Right lung (tissue), 5 donors: Measurements from ENCODE around the gene COL8A1. TPM values are rescaled to one million over a fixed set of nuclear protein-coding genes. Genes with fewer than 3 reads are reported as not detected.

Experiments used
- DNase-seq, 2 donors: peaks; one replicate each; pipeline ENCODE4 v3.0.0-alpha.2; 2013
- polyA plus RNA-seq, 5 donors: library from polyadenylated mRNA; unstranded; fragments of 120-200 nt; gene quantifications; one replicate each; pipeline versions ENCODE4 v1.2.1 to v1.2.3, GENCODE V29; 2013; ENCODE audit warnings: inconsistent platforms in 1 of 5, low replicate concordance in 1 of 5; ENCODE audit not compliant: insufficient read length in 5 of 5, insufficient read depth in 1 of 5

Gene COL8A1
- polyA plus RNA-seq, 5 donors = 1.4 to 3.4 (median 2.1) TPM

DNA sequence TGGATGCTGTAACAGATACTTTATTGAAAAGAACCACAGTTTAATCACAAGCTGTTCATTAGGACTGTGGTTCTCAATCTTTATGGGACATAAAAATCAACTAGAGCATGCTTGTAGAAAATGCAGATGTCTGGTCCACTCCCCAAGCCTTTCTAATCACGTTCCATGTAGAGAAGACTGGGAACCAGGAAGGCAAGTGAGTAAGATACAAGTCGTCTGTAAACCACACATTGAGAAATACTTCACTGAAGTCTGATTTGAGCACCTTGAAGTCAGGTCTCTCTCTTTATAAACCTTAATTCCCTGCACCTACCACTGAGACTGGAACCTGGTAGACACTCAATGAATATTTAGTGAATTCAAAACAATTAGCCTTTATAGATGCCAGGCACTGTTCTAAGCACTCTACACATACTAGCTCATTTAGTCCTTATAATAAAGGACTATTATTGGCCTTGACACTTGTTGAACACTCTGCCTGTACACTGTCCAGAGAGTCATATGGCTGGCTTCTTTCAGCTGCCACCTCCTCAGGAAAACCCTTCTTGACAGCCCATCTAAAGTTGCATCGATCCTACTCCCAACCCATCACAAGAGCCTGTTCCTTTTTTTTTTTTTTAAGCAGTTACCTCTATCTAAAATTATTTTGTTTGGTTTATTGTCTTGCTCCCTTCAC, 120.2 kb downstream of the COL8A1 start:
- no peak for DNase-seq

DNA sequence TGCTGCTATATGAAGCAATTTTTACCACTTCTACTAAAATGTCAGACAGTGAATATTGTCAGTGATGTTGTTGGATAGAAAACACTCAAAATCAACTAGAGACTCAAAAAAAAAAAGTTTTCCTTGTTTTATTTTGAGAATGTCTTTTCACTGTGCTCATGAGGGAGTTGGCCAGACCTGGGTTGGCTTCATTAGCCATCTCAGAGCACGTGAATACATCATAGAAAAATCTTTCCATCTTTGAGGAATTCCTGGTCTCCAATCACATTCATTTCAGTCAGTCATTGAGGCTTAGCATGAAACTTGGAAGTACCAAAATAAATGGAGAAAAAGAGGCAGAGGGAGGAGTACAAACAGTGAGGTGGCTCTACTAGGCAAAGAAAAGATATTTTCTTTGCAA, 121.6 kb downstream of the COL8A1 start:
- no peak for DNase-seq

DNA sequence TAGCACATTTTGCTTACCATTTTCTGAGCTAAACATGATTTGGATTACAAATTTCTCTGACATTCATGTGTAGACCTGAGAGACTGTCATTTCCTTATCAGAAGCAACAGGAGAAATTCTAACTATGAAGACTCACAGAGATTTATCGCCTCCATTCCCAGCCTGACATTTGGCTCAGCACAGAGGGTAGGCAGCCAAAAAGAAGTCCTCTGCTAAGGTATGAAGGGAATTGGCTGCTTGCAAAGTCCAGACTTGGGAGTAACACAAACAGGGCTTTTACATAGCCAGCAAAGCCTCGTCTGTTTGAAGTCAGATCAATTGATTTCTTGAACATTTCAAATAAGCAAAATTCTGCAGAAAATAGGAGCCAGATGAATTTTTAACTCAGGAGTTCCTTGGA, 122.2 kb downstream of the COL8A1 start:
- DNase-seq = no peak

DNA sequence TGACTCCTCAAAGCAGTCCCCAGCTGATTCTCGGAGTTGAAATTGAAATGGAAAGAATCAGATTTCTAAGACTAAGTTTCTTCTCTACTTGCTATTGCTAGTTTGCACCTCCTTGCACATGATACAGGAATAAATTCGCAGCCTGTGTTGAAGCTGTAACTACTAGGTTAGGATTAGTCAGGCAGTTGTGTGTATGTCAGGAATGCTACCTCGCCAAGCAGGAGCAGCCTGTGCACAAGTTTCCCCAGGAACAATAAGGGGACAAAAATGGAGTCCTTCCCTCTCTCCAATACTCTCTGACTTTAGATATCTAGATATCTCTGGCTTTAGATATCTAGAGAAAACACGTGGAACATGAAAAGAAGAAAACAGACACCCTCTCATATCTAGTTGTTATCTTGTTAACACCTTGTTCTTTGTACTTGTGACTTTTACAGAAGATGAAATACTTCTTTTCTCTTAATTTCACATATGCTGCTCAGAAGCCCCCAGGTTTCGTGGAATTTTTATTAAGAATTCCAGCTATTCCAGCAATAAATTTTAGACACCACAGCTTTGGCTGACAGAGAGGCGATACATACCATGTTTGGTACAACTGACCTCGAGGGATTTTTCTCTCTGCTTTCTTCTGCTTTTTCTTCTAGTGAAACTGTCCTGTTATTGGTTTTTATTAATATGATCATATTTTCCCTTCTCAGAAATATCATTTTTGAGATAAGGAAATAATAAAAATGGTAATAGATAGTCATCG, 123.2 kb downstream of the COL8A1 start:
- DNase-seq = no peak

DNA sequence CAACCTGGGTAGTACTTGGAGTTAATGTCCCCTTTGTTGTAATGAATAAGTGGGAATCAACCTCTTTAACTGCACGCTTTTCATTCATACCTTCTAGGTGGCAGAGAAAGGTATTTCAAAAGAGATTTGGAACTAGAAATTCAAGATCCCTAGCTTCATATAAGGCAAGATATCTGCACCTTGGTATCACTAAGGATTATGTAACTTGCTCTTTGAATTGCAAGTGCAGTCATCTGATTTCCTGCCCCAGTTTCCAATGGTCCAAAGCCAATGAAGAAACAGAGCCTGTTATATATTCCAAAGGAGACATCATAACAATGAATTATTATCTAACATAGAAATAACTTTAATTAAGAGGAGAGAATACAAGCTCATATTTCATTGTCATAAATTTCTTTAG, 124.5 kb downstream of the COL8A1 start:
- DNase-seq = no peak

DNA sequence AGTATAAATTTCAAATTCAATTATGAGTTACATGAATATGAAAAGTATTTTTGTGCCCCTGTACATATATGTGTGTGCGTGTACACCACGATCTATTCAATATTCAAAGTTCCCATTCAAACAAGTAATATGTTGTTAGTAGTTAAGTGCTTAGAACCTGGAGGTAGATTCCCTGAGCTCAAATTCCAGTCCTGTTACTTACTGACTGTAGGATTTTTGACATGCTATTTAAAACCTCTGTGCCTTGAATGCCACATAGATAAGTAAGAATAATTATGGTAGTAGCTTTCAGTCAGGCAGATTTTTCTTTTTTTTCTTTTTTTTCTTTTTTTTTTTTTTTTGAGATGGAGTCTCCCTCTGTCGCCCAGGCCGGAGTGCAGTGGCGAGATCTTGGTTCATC, 126.0 kb downstream of the COL8A1 start:
- no peak for DNase-seq

DNA sequence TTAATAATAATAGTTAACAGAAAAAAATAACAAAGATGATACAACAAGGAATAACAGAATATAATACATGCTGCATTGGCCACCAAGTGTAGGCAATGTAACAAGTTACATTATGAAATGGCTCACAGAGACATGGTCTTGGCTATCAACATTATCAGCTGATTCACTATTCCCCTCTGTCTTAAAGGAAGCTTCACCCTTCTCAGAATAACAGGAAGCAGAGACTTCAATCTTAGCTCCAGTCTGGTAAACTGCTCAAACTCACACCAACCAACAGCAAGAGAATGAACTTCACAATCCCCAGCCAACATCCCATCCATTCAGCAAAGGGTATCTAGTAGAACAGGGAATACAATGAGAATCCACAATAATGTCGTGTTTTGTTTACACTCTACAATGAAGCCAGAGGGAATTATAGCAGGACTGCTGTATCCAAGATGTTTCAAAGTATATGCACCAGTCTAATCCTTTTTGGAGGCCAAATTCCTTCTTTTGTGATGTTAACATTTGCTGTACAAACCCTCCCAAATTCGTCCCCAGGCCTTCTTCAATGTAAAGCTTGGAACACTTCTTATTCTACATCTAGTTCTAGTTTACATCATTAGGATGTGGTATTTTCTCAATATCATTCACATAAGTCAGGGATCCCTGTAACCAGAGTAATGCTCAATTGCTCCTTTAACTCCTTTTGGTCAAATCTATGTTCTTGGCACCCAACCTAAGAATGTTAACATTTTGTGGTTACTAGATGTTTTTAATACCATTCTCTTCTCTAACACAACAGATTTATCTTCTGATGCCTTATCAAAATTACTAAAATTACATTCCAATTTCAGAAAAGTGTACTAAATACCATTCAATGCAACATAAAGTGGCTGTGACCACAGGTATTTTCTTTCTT, 126.9 kb downstream of the COL8A1 start:
- DNase-seq = no peak

DNA sequence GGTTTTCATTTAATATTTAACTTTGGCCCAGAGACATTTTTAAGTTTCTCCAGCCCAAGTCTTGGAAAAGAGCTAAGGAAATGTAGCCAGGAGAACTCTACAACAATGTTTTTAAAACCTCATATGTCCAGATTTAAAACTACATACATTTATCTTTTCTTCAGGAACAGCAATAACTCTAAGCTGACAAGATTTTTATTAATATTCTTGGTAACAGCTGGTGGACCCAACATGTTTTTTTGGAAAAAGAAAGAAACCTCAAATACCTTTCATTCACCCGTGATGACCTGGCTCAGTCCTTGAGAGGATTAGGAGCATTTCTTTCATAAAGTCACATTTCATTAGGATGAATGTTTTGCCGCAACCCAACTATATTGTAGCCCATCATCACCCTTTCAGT, 128.9 kb downstream of the COL8A1 start:
- DNase-seq = no peak

DNA sequence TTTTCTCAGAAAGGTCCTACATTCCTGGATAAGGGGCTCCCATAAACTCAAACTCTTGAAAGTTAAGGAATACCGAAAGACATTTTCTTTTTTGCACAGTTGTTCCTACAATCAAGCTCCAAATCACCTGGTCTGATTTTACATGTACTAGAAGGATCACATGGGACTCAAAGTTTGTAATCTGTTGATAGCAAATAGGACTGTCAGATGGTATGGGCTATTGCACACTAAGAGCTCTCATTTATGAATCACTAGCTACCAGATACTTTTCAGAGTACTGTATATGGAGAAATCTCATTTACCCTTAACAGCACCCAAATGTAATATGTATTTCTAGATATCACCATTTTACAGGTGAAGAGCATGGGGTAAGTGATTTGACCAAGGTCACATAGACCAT, 129.7 kb downstream of the COL8A1 start:
- no peak for DNase-seq

DNA sequence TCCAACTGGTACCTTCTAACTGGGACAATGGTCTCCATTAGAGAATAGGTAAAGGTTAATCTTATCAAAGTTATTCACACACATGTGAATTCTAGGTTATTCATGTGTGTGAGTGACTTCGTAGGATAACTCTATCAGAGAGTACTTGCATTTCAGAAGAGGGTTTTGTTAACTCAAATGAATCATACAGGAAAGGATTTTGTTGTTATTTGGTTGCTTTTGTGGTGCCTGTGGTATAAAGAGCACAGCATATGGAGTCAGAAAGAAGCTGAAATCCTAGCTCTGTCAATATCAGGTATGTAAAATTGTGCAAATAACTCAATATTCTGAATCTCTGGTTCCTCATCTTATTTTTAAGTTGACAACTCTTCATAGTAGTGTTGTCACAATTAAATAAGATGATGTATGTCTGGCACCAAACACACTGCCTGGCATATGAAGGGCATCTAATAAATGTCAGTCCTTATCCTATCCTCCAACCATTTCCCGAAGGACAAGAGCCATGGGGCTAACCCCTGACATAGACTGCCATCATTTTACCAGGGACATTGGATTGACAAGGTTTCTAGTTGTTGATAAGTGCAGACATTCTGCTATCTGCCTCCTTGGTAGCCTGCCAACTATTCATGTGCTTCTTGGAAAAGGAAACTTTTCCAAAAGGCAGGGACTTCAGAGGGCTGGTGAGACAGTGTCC, 130.6 kb downstream of the COL8A1 start:
- DNase-seq = no peak

DNA sequence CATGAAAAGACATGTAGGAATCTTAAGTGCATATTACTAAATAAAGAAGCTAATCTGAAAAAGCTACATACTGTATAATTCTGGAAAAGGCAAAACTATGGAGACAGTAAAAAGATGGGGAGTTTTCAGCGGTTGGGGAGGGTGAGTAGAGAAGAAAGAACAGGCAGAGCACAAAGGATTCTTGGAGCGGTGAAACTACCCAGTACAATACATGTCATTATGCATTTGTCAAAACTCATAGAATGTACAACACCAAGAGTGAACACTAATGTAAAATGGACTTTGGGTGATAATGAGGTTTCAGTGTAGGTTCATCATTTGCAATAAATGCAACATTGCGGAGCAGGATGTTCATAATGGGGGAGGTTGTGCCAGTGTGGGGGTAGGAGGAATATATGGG, 133.8 kb downstream of the COL8A1 start:
- no peak for DNase-seq

DNA sequence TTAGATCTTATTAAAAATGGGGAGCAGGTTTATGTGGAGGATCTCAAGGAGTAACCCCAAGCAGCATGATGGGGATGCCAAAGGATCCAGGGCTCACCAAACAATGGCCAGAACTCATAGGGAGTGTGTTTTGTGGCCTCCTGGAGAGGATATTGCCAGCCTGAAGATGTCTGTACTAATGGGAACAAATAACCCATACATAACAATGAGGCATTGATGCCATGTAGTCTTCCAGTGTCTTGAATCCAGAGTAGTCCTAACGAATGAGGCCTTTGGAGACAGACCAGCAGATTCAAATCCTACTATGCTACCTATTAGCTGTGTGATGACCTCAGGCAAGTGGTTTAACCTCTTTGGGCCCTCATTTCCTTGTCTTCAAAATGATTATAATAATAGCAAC, 134.3 kb downstream of the COL8A1 start:
- no peak for DNase-seq

DNA sequence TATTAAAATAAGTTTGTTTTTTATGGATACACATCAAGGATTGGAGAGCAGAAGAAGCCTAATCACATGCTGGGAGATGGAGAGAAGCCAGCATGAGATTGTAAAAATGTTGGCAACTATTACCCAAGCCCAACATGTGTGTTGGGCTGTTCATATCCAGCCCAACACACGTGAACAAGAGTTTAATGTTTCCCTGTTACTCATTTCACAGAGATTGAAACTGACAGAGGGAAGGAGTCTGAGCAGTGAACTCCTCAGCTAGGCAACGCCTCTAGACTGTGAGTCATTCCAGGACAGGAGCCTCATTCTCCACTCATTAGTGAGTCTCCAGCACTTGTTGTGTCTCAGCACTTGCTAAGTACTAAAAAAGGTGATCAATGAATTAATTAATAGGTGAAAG, 136.1 kb downstream of the COL8A1 start:
- no peak for DNase-seq

DNA sequence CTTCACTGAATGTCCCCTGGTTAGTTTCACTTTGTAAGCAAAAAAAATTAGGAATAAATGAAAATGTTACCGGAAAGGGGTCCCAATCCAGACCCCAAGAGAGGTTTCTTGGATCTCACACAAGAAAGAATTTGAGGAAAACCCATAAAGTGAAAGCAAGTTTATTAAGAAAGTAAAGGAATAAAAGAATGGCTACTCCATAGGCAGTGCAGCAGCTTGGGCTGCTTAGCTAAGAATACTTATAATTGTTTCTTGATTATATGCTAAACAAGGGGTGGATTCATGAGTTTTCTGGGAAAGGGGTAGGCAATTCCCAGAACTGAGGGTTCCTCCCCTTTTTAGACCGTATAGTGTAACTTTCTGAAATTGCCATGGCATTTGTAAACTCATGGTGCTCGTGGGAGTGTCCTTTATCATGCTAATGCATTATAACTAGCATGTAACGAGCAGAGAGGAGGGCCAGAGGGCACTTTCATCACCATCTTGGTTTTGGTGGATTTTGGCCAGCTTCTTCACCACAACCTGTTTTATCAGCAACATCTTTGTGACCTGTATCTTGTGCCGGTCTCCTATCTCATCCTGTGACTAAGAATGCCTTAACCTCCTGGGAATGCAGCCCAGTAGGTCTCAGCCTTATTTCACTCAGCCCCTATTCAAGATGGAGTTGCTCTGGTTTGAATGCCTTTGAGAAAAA, 138.3 kb downstream of the COL8A1 start:
- DNase-seq = no peak

DNA sequence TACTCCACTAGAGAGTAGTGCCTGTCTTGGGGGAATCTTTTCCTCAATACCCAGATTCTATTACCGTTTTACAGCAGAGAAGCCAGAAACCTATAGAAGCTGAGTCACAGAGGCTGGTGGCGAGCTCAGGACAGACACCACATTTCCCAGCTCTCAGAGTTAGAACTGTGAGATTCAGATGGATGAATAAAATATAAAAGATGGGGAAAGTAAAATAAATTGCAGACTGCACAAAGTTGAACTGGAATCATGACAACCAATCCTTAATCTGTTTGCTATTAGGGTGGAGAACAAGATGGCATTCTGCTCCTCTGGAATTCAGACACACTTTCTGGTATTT, 138.8 kb downstream of the COL8A1 start:
- DNase-seq = no peak

DNA sequence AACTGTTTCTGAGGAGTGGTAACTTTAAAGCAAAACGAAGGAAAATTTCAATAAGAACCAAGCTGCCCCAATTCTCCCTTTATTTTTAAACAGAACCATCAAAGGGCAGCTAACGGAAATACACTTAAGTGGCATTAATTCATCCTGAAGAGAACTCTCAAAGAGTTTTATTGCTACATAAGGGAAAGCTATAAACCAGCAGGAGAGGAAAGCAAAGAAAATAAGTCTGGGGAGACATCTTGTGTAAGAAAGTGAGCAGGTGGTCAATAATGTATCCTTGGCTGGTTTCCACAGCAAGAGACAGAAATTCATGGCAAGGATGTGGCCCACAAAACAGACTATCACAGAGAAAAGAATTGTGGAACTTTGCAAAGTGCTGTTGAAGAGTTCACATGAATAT, 139.3 kb downstream of the COL8A1 start:
- no peak for DNase-seq

DNA sequence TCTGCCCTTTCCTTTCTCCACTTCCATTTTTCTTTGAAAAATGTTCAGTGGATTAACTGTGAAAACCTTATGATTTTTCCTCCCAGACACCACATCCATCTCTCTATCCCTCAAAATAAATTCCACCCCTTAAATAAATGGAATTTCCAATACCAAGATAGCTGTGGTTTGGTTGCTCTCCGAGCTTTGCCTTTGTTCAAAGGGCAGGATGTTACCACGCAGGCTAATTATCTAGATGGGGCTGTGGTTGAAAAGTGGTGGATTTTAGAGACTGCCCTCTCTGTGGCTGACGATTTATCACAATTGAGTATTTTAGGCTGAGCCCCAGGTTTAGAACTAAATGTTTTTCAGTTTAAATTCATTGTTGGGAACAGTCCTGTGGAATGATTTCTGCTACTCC, 142.4 kb downstream of the COL8A1 start:
- no peak for DNase-seq

DNA sequence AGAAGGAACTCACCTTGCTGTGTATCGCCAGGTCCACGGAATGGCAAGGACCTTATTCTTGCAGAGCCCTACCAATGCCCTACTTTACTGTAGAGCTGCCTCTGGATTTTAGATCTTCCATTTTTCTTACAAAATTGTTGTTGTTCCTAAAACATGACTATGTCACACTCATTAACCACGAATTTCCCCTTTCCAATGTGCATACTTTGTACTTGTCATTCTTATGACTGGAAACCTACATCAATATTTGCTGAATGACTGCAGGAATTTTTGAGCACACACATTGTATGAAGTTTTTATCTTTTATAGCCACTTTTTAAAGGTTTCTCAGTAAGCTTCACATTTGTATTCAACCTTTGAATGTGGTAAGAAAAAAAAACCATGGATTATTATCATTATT, 143.4 kb downstream of the COL8A1 start:
- DNase-seq = no peak

DNA sequence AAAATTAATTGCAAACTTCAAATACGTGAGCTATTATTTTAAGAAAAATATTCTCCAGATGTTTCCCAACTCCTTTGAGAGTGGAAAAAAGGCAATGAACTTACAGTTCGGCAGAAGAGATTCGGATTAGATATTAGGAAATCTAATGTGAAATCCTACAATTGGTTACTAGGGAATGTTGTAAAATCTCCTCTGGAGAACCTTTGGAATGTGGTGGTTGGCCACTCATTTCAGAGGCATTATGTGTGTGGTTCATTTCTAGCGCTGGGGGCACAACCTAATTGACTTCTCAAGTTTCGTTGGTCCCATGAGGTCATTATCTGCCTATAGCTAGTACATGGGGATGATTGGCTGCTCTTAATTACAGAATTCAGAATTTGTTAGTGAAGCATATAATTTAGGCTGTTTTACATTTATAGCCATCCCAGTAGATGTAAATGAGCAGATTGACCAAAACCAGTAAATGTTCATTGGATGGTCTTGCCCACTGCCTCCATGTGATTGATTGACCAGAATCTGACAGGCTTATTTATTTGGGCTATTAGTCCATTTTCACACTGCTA, 144.7 kb downstream of the COL8A1 start:
- DNase-seq = no peak

DNA sequence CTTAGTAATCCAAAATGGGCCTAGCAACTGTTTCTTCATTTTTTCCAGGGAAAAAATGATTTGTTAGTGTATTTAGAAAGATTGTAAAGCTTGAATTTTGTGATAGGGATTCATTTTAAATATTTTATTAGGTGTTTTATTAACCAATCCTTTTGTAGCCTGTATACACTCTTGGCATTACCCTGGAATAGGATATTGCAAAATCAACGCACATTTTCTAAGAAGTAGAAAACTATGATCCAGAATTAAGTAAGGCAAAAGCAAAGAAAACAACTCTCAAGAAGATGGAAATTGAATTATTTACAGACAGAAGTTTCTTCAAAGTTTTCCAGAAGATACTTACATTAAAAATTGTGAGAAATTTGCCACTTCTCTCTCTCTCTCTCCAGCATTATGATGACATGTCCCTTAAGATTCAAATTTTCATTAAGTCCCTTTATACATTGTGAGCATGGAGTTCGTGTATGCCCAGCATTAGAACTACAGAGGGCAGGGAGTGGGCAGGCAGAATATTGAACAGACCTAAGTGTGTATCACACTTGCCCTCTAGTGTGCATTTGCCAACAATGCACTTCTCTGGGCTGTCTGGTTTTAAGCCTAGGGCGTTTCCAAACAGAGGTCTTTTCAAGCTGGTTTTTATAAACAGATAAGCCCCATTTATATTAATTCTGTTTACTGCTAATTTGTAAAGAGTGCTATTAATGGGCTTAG, 150.8 kb downstream of the COL8A1 start:
- peak; percentile 20 to 44 for DNase-seq

DNA sequence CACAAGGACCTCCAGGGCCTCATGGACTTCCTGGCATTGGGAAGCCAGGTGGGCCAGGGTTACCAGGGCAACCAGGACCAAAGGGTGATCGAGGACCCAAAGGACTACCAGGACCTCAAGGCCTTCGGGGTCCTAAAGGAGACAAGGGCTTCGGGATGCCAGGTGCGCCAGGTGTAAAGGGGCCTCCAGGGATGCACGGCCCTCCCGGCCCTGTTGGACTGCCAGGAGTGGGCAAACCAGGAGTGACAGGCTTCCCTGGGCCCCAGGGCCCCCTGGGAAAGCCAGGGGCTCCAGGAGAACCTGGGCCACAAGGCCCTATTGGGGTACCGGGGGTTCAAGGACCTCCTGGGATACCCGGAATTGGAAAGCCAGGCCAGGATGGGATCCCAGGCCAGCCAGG, 156.1 kb downstream of the COL8A1 start:
- DNase-seq = no peak
